ENCODE data around the gene RNF31. TPM values are rescaled to one million over a fixed set of nuclear protein-coding genes. Genes with fewer than 3 reads are reported as not detected.
A peak's percentile ranks its signal among the peaks of the same experiment; 100 is the strongest.

RNF31 gene
- total RNA-seq, 2 experiments from 2014 or later: 46.0 to 57.8 TPM

DNA sequence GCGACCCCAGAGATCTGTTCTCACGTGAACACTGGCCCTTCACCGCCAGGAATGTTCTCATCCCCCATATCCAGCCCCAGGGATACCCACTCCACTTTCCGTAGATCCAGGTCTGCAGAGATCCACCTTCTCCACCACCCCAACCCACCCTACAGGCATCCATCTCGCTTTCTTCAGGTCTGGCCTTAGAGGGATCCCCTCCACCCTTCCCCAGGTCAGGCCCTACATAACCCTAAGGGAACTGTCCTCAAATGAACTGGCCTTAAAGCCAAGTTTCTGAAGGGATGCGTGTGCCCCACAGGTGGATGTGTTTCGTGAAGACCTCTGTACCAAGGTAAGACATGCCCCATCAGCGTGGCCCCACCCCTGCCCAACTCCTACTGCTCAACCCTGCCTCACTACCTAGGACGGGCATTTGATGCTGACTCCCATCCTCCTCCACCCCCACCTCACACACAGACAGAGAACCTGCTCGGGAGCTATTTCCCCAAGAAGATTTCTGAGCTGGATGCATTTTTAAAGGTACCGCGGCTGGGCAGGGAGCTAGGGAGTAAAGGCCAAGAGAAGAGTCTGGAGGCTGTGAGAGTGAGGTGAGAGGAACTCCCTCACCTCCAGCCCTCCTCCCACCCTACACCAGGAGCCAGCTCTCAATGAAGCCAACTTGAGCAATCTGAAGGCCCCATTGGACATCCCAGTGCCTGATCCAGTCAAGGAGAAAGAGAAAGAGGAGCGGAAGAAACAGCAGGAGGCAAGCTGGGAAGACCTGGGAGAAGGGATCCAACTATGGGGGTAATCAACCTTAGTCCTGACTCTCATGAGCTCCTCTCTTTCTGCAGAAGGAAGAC lies 10.4 kb upstream of the RNF31 start:
- CTCF ChIA-PET: interaction anchor here (1.0 to 5.0 kb wide), 10 partner anchors 10 to 47 kb away, joined by 3 to 33 read pairs (median 5); partner anchors contain the start of genes DCAF11, IRF9, NRL and PSME2
- TF ChIP-seq, protein P1, sequence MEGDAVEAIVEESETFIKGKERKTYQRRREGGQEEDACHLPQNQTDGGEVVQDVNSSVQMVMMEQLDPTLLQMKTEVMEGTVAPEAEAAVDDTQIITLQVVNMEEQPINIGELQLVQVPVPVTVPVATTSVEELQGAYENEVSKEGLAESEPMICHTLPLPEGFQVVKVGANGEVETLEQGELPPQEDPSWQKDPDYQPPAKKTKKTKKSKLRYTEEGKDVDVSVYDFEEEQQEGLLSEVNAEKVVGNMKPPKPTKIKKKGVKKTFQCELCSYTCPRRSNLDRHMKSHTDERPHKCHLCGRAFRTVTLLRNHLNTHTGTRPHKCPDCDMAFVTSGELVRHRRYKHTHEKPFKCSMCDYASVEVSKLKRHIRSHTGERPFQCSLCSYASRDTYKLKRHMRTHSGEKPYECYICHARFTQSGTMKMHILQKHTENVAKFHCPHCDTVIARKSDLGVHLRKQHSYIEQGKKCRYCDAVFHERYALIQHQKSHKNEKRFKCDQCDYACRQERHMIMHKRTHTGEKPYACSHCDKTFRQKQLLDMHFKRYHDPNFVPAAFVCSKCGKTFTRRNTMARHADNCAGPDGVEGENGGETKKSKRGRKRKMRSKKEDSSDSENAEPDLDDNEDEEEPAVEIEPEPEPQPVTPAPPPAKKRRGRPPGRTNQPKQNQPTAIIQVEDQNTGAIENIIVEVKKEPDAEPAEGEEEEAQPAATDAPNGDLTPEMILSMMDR (IDR thresholded peaks at IDR 0.05): no peak
- Histone ChIP-seq H3K4me3 (ENCODE audit: low read length) (peak overlapping the region; percentile 74), H3K36me3 (ENCODE audit: insufficient read depth, low read length) (peaks cover 27% of the 10 kb centered on the region), H3K27me3 (ENCODE audit: control insufficient read depth in 1 of 2, insufficient read depth in 2 of 2, low read length in 2 of 2) (no peaks in the 10 kb centered on the region), H3K27ac (ENCODE audit: low read depth in 1 of 2, low read length in 2 of 2) (peak overlapping the region; percentile 48 to 88), H3K4me1 (ENCODE audit: insufficient read depth, low read length) (peaks cover 68% of the 10 kb centered on the region), H3K9me3 (ENCODE audit: control insufficient read depth in 1 of 2, insufficient read depth in 1 of 2, low read length in 2 of 2) (no peaks in the 10 kb centered on the region)
- Mint-ChIP-seq H3K27ac (peak overlapping the region; percentile 85), H3K4me3 (peak overlapping the region; percentile 94), H3K4me1 (ENCODE audit: low read depth) (peaks cover 73% of the 10 kb centered on the region), H3K9me3 (no peaks in the 10 kb centered on the region), H3K27me3 (no peaks in the 10 kb centered on the region), H3K36me3 (ENCODE audit: low read depth) (peaks cover 50% of the 10 kb centered on the region)
- POLR2A ChIA-PET: interaction anchor here (1.2 to 11.7 kb wide), 10 partner anchors 12 to 105 kb away, joined by 4 to 296 read pairs (median 16); partner anchors contain the start of genes CHMP4A, DCAF11, IPO4 and IRF9
- DNase-seq (peak in 1 of 14 experiments; percentile 33), ATAC-seq (ENCODE audit: poor library complexity) (no peak)
- intact Hi-C loops (cut with DNase I, micrococcal nuclease): loop anchor here (1.0 to 2.0 kb wide), 6 partner anchors 9 to 76 kb away; partner anchors contain the start of genes IRF9 (in 2 of the 2), CHMP4A (in 1 of the 2), PSME2 (in 1 of the 2) and TM9SF1 (in 1 of the 2)

DNA sequence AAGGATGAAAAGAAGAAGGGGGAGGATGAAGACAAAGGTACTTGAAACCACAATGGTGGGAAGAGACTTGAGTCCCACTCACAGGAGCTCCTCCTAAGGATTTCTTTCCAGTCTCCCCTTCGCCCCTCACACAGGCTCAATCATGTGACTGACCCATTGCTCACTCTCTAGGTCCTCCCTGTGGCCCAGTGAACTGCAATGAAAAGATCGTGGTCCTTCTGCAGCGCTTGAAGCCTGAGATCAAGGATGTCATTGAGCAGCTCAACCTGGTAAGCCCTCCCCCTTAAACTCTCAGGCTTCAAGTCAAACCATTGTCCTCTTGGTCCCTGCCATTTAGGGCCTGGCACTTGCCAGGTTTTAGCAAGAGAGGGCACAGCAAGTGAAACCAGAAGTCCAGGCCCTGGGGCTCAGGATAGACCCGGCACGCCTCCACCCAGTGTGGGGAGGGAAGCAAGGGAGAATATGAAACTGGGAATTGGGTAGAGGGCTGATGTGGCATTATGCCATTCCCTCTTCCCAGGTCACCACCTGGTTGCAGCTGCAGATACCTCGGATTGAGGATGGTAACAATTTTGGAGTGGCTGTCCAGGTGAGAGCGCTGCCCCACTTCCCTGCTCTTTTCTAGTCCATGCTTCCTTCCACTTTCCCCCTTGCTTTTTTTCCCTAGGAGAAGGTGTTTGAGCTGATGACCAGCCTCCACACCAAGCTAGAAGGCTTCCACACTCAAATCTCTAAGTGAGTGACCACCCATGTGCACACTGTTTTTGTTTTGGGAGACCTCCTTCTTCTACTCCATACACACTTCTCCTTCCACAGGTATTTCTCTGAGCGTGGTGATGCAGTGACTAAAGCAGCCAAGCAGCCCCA lies 9.5 kb upstream of the RNF31 start:
- Histone ChIP-seq H3K4me3 (ENCODE audit: low read length) (no peak overlapping the region), H3K36me3 (ENCODE audit: insufficient read depth, low read length) (peaks cover 29% of the 10 kb centered on the region), H3K27ac (ENCODE audit: low read depth in 1 of 2, low read length in 2 of 2) (peak overlapping the region in 1 of 2 donors; percentile 48), H3K27me3 (ENCODE audit: control insufficient read depth in 1 of 2, insufficient read depth in 2 of 2, low read length in 2 of 2) (no peaks in the 10 kb centered on the region), H3K4me1 (ENCODE audit: insufficient read depth, low read length) (peaks cover 64% of the 10 kb centered on the region), H3K9me3 (ENCODE audit: control insufficient read depth in 1 of 2, insufficient read depth in 1 of 2, low read length in 2 of 2) (no peaks in the 10 kb centered on the region)
- intact Hi-C loops (cut with DNase I, micrococcal nuclease): loop anchor here in 1 of 2 experiments (2.0 kb wide), 2 partner anchors 23 to 57 kb away; partner anchors contain the start of genes IRF9 and TM9SF1
- POLR2A ChIA-PET: interaction anchor here (2.8 to 11.7 kb wide), 4 partner anchors 11 to 29 kb away, joined by 18 to 296 read pairs (median 94); partner anchors contain the start of genes DCAF11, IRF9, NRL and PSME2
- Mint-ChIP-seq H3K36me3 (ENCODE audit: low read depth) (peaks cover 54% of the 10 kb centered on the region), H3K4me3 (peak overlapping the region; percentile 94), H3K27ac (peak overlapping the region; percentile 85), H3K27me3 (no peaks in the 10 kb centered on the region), H3K9me3 (no peaks in the 10 kb centered on the region), H3K4me1 (ENCODE audit: low read depth) (peaks cover 69% of the 10 kb centered on the region)
- ATAC-seq (ENCODE audit: poor library complexity): no peak
- TF ChIP-seq, protein P1 (IDR thresholded peaks at IDR 0.05): no peak
- no peak for DNase-seq
- CTCF ChIA-PET: interaction anchor here (0.7 to 5.0 kb wide), 6 partner anchors 9 to 159 kb away, joined by 3 to 33 read pairs (median 4); partner anchors contain the start of genes DCAF11, IRF9, NRL and RNF31
